ENCODE data around the gene LTBP1. TPM values are rescaled to one million over a fixed set of nuclear protein-coding genes. Genes with fewer than 3 reads are reported as not detected.

Gene LTBP1
- total and polyA plus RNA-seq, 2 experiments from 2014 or later, result 15.7 to 49.8 TPM

DNA sequence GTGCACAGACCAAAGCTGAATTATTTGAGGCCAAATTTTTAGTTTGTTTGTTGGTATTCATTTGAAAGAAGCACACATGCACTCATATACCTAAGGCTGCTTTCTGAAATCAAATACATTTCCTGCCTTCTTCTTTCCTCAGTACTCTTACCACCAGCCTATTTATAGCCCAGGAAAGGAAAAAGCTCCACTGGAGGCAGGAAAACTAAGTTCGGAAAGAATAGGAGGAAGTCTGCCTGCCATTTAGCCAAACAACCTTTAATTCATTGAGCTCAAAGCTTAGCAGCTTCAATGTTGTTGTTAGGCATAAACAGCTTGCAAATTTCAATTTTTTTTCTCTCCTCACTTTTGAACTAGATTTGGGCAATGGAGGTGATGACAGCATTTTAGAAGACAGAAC is 489.3 kb downstream of the LTBP1 start:
- Mint-ChIP-seq H3K27me3 (ENCODE audit: insufficient read depth, low read depth, poor library complexity) (no peaks in the 10 kb centered on the region), H3K4me1 (peaks cover 4% of the 10 kb centered on the region), H3K36me3 (ENCODE audit: low read depth) (no peaks in the 10 kb centered on the region), H3K27ac (no peak overlapping the region), H3K9me3 (no peaks in the 10 kb centered on the region), H3K4me3 (no peak overlapping the region)
- Histone ChIP-seq H4K20me1 (replicated peaks; ENCODE audit: insufficient read depth) (no peaks in the 10 kb centered on the region), H2AFZ (no peak overlapping the region), H3K27ac (ENCODE audit: low read depth) (no peak overlapping the region), H3K4me2 (no peak overlapping the region), H3K4me3 (no peak overlapping the region), H3K79me2 (replicated peaks; ENCODE audit: insufficient read depth) (no peaks in the 10 kb centered on the region), H3F3A (replicated peaks; ENCODE audit: low read depth) (no peaks in the 10 kb centered on the region), H3K36me3 (ENCODE audit: insufficient read depth) (no peaks in the 10 kb centered on the region), H3K27me3 (ENCODE audit: insufficient read depth) (no peaks in the 10 kb centered on the region), H3K4me1 (ENCODE audit: insufficient read depth) (no peaks in the 10 kb centered on the region), H3K9me2 (ENCODE audit: insufficient read depth) (no peaks in the 10 kb centered on the region)
- DNase-seq (ENCODE audit: low spot score) (no peak), ATAC-seq (no peak)
- TF ChIP-seq EZH2phosphoT487 (IDR thresholded peaks at IDR 0.05; ENCODE audit: unreplicated experiment), result no peak
- TF ChIP-seq, protein P1, sequence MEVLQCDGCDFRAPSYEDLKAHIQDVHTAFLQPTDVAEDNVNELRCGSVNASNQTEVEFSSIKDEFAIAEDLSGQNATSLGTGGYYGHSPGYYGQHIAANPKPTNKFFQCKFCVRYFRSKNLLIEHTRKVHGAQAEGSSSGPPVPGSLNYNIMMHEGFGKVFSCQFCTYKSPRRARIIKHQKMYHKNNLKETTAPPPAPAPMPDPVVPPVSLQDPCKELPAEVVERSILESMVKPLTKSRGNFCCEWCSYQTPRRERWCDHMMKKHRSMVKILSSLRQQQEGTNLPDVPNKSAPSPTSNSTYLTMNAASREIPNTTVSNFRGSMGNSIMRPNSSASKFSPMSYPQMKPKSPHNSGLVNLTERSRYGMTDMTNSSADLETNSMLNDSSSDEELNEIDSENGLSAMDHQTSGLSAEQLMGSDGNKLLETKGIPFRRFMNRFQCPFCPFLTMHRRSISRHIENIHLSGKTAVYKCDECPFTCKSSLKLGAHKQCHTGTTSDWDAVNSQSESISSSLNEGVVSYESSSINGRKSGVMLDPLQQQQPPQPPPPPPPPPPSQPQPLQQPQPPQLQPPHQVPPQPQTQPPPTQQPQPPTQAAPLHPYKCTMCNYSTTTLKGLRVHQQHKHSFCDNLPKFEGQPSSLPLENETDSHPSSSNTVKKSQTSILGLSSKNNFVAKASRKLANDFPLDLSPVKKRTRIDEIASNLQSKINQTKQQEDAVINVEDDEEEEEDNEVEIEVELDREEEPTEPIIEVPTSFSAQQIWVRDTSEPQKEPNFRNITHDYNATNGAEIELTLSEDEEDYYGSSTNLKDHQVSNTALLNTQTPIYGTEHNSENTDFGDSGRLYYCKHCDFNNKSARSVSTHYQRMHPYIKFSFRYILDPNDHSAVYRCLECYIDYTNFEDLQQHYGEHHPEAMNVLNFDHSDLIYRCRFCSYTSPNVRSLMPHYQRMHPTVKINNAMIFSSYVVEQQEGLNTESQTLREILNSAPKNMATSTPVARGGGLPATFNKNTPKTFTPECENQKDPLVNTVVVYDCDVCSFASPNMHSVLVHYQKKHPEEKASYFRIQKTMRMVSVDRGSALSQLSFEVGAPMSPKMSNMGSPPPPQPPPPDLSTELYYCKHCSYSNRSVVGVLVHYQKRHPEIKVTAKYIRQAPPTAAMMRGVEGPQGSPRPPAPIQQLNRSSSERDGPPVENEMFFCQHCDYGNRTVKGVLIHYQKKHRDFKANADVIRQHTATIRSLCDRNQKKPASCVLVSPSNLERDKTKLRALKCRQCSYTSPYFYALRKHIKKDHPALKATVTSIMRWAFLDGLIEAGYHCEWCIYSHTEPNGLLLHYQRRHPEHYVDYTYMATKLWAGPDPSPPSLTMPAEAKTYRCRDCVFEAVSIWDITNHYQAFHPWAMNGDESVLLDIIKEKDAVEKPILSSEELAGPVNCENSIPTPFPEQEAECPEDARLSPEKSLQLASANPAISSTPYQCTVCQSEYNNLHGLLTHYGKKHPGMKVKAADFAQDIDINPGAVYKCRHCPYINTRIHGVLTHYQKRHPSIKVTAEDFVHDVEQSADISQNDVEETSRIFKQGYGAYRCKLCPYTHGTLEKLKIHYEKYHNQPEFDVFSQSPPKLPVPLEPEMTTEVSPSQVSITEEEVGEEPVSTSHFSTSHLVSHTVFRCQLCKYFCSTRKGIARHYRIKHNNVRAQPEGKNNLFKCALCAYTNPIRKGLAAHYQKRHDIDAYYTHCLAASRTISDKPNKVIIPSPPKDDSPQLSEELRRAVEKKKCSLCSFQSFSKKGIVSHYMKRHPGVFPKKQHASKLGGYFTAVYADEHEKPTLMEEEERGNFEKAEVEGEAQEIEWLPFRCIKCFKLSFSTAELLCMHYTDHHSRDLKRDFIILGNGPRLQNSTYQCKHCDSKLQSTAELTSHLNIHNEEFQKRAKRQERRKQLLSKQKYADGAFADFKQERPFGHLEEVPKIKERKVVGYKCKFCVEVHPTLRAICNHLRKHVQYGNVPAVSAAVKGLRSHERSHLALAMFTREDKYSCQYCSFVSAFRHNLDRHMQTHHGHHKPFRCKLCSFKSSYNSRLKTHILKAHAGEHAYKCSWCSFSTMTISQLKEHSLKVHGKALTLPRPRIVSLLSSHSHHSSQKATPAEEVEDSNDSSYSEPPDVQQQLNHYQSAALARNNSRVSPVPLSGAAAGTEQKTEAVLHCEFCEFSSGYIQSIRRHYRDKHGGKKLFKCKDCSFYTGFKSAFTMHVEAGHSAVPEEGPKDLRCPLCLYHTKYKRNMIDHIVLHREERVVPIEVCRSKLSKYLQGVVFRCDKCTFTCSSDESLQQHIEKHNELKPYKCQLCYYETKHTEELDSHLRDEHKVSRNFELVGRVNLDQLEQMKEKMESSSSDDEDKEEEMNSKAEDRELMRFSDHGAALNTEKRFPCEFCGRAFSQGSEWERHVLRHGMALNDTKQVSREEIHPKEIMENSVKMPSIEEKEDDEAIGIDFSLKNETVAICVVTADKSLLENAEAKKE (CRISPR knock-in tag; IDR thresholded peaks at IDR 0.05), result no peak
- TF ChIP-seq JUNB (IDR thresholded peaks at IDR 0.05; ENCODE audit: unreplicated experiment), result no peak
- TF ChIP-seq ZNF114 (CRISPR knock-in tag; IDR thresholded peaks at IDR 0.05), result no peak
- TF ChIP-seq, protein P2, sequence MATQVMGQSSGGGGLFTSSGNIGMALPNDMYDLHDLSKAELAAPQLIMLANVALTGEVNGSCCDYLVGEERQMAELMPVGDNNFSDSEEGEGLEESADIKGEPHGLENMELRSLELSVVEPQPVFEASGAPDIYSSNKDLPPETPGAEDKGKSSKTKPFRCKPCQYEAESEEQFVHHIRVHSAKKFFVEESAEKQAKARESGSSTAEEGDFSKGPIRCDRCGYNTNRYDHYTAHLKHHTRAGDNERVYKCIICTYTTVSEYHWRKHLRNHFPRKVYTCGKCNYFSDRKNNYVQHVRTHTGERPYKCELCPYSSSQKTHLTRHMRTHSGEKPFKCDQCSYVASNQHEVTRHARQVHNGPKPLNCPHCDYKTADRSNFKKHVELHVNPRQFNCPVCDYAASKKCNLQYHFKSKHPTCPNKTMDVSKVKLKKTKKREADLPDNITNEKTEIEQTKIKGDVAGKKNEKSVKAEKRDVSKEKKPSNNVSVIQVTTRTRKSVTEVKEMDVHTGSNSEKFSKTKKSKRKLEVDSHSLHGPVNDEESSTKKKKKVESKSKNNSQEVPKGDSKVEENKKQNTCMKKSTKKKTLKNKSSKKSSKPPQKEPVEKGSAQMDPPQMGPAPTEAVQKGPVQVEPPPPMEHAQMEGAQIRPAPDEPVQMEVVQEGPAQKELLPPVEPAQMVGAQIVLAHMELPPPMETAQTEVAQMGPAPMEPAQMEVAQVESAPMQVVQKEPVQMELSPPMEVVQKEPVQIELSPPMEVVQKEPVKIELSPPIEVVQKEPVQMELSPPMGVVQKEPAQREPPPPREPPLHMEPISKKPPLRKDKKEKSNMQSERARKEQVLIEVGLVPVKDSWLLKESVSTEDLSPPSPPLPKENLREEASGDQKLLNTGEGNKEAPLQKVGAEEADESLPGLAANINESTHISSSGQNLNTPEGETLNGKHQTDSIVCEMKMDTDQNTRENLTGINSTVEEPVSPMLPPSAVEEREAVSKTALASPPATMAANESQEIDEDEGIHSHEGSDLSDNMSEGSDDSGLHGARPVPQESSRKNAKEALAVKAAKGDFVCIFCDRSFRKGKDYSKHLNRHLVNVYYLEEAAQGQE (IDR thresholded peaks at IDR 0.05; ENCODE audit: unreplicated experiment), result no peak
- TF ChIP-seq NANOG (IDR thresholded peaks at IDR 0.05; ENCODE audit: borderline replicate concordance), result no peak
- TF ChIP-seq EZH2 (IDR thresholded peaks at IDR 0.05; ENCODE audit: low read depth, unreplicated experiment), result no peak
- TF ChIP-seq STAT1 (IDR thresholded peaks at IDR 0.05; ENCODE audit: unreplicated experiment), result no peak
- no peak for TF ChIP-seq CREB1 (CRISPR knock-in tag; IDR thresholded peaks at IDR 0.05; ENCODE audit: low read depth)
- TF ChIP-seq, protein P3, sequence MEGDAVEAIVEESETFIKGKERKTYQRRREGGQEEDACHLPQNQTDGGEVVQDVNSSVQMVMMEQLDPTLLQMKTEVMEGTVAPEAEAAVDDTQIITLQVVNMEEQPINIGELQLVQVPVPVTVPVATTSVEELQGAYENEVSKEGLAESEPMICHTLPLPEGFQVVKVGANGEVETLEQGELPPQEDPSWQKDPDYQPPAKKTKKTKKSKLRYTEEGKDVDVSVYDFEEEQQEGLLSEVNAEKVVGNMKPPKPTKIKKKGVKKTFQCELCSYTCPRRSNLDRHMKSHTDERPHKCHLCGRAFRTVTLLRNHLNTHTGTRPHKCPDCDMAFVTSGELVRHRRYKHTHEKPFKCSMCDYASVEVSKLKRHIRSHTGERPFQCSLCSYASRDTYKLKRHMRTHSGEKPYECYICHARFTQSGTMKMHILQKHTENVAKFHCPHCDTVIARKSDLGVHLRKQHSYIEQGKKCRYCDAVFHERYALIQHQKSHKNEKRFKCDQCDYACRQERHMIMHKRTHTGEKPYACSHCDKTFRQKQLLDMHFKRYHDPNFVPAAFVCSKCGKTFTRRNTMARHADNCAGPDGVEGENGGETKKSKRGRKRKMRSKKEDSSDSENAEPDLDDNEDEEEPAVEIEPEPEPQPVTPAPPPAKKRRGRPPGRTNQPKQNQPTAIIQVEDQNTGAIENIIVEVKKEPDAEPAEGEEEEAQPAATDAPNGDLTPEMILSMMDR (conservative IDR thresholded peaks at IDR 0.05; ENCODE audit: low read depth in 2 of 2), result no peak
- TF ChIP-seq, protein P4, sequence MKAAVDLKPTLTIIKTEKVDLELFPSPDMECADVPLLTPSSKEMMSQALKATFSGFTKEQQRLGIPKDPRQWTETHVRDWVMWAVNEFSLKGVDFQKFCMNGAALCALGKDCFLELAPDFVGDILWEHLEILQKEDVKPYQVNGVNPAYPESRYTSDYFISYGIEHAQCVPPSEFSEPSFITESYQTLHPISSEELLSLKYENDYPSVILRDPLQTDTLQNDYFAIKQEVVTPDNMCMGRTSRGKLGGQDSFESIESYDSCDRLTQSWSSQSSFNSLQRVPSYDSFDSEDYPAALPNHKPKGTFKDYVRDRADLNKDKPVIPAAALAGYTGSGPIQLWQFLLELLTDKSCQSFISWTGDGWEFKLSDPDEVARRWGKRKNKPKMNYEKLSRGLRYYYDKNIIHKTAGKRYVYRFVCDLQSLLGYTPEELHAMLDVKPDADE (IDR thresholded peaks at IDR 0.05), result no peak
- TF ChIP-seq POLR2AphosphoS5 (IDR thresholded peaks at IDR 0.05; ENCODE audit: low read depth), result no peak
- TF ChIP-seq ZNF331 (CRISPR knock-in tag; IDR thresholded peaks at IDR 0.05; ENCODE audit: low read depth), result no peak

Data from GM23338 (cell line).